ENCODE measurements around the gene COX7C.
"Not testable (repeated sequence)": the region's sequence is repeated elsewhere in the genome, so short reads cannot be mapped to it uniquely, and the experiment has no call there.

Gene COX7C

DNA sequence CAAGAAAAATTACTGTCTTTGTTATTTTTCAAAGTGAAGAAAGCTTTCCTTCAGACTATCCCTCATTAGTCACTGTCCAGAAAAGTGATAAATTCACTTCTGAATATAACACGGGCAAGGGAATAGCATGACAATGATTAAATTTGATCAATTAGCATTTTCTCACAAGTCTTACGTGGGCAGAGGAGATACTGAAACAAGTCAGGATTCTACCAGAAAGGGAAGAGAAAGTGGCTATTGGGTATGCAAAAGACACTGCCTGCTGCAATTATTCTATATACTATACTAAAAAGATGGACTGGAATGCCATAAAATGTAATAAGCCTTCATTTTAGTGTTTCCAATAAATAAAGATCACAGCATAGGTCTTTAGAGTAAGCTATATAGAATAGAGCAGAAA, 7.4 kb downstream of the COX7C start:
- no peaks in the 10 kb centered on the region for H3K36me3 ChIP-seq (ENCODE audit: control insufficient read depth, insufficient read depth, low read length)
- no peaks in the 10 kb centered on the region for H3K4me1 ChIP-seq (ENCODE audit: control insufficient read depth, insufficient read depth, low read length)
- H3K9me3 ChIP-seq (ENCODE audit: control insufficient read depth, low read length), result no peaks in the 10 kb centered on the region
- H3K9ac ChIP-seq (ENCODE audit: low read length), result no peak overlapping the region
- no peak overlapping the region for H3K4me3 ChIP-seq (ENCODE audit: low read length)
- H3K27me3 ChIP-seq (ENCODE audit: control insufficient read depth, insufficient read depth, low read length), result no peaks in the 10 kb centered on the region

DNA sequence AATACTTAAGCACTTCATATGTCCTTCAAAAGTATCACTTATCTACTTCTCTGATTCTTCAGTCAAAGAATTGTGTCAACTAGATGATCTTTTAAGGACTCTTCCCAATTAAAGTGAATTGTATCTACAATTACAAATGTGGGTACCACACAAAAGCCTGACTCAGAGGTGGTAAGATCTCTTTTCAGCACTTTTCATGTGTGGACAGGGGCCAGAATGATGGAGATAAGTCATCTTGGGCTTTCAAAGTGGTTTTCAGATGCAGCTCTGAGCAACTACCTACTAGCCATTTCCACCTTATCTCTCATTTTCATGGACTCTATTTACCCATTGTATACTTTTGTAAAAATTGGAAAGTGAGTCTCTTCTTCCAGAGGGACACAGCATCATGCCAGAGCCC, 8.4 kb downstream of the COX7C start:
- no peaks in the 10 kb centered on the region for H3K4me1 ChIP-seq (ENCODE audit: control insufficient read depth, insufficient read depth, low read length)
- H3K4me3 ChIP-seq (ENCODE audit: low read length), result no peak overlapping the region
- no peaks in the 10 kb centered on the region for H3K9me3 ChIP-seq (ENCODE audit: control insufficient read depth, low read length)
- no peaks in the 10 kb centered on the region for H3K27me3 ChIP-seq (ENCODE audit: control insufficient read depth, insufficient read depth, low read length)
- no peaks in the 10 kb centered on the region for H3K36me3 ChIP-seq (ENCODE audit: control insufficient read depth, insufficient read depth, low read length)
- H3K9ac ChIP-seq (ENCODE audit: low read length), result no peak overlapping the region

DNA sequence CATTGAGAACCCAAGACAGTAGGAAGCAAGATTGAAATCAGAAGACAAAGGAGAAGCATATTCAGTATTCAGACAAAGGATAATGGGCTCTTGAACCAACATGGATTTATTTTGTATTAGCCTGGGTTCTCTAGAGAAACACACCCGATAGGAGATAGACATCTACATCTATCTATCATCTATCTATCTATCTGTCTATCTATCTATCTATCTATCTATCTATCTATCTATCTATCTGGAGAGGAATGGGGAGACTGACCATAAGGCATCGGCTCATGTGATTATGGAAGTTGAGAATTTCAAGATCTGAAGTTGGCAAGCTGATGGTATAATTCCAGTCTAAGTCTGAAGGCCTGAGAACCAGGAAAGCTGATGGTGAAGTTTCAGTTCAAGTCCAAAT, 13.4 kb downstream of the COX7C start:
- no peak overlapping the region for H3K4me3 ChIP-seq (ENCODE audit: low read length)
- no peaks in the 10 kb centered on the region for H3K4me1 ChIP-seq (ENCODE audit: control insufficient read depth, insufficient read depth, low read length)
- no peak overlapping the region for H3K9ac ChIP-seq (ENCODE audit: low read length)
- no peaks in the 10 kb centered on the region for H3K9me3 ChIP-seq (ENCODE audit: control insufficient read depth, low read length)
- H3K27me3 ChIP-seq (ENCODE audit: control insufficient read depth, insufficient read depth, low read length), result no peaks in the 10 kb centered on the region
- H3K36me3 ChIP-seq (ENCODE audit: control insufficient read depth, insufficient read depth, low read length), result no peaks in the 10 kb centered on the region

- no peak overlapping the region for H3K9ac ChIP-seq (ENCODE audit: low read length)
- H3K27me3 ChIP-seq (ENCODE audit: control insufficient read depth, insufficient read depth, low read length), result no peaks in the 10 kb centered on the region
- H3K4me3 ChIP-seq (ENCODE audit: low read length), result no peak overlapping the region
- H3K9me3 ChIP-seq (ENCODE audit: control insufficient read depth, low read length), result no peaks in the 10 kb centered on the region
- H3K4me1 ChIP-seq (ENCODE audit: control insufficient read depth, insufficient read depth, low read length), result no peaks in the 10 kb centered on the region
- no peaks in the 10 kb centered on the region for H3K36me3 ChIP-seq (ENCODE audit: control insufficient read depth, insufficient read depth, low read length)
Observed at GRCh38 chr5:86640998-86641397, 23.3 kb downstream of the COX7C start.

- Histone ChIP-seq H3K4me3 (ENCODE audit: low read length) (no peak overlapping the region), H3K27me3 (ENCODE audit: control insufficient read depth, insufficient read depth, low read length) (no peaks in the 10 kb centered on the region), H3K36me3 (ENCODE audit: control insufficient read depth, insufficient read depth, low read length) (no peaks in the 10 kb centered on the region), H3K4me1 (ENCODE audit: control insufficient read depth, insufficient read depth, low read length) (no peaks in the 10 kb centered on the region), H3K9ac (ENCODE audit: low read length) (no peak overlapping the region), H3K9me3 (ENCODE audit: control insufficient read depth, low read length) (no peaks in the 10 kb centered on the region)
Observed at GRCh38 chr5:86644843-86645242, 27.1 kb downstream of the COX7C start.

GRCh38 chr5:86645885-86646284, 28.1 kb downstream of the COX7C start:
- no peak overlapping the region for H3K4me3 ChIP-seq (ENCODE audit: low read length)
- H3K9ac ChIP-seq (ENCODE audit: low read length), result no peak overlapping the region
- no peaks in the 10 kb centered on the region for H3K36me3 ChIP-seq (ENCODE audit: control insufficient read depth, insufficient read depth, low read length)

DNA sequence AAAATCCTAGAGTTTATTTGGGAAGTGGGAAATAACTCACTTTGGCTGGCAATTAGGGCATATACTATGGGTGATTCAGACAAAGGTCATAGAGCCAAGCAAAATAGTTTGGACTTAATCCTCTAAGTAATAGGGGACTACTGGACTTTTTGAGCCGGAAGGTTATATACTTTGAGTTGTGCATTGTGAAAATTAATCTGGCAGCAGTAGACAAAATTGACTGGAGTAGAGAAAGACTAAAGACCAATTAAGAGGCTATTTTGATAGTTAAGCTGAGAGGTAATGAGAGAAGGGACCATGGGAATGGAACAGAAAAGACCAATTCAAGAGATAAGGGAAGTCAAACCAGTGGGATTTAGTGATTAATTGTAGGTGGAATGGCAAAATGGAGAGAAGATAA, 28.9 kb downstream of the COX7C start:
- no peaks in the 10 kb centered on the region for H3K4me1 ChIP-seq (ENCODE audit: control insufficient read depth, insufficient read depth, low read length)
- no peak overlapping the region for H3K4me3 ChIP-seq (ENCODE audit: low read length)
- no peaks in the 10 kb centered on the region for H3K9me3 ChIP-seq (ENCODE audit: control insufficient read depth, low read length)
- H3K27me3 ChIP-seq (ENCODE audit: control insufficient read depth, insufficient read depth, low read length), result no peaks in the 10 kb centered on the region
- H3K36me3 ChIP-seq (ENCODE audit: control insufficient read depth, insufficient read depth, low read length), result no peaks in the 10 kb centered on the region
- no peak overlapping the region for H3K9ac ChIP-seq (ENCODE audit: low read length)

More at GRCh38 chr5:86645885-86646284, 28.1 kb downstream of the COX7C start:
- no peaks in the 10 kb centered on the region for H3K27me3 ChIP-seq (ENCODE audit: control insufficient read depth, insufficient read depth, low read length)
- H3K4me1 ChIP-seq (ENCODE audit: control insufficient read depth, insufficient read depth, low read length), result no peaks in the 10 kb centered on the region
- H3K9me3 ChIP-seq (ENCODE audit: control insufficient read depth, low read length), result no peaks in the 10 kb centered on the region

DNA sequence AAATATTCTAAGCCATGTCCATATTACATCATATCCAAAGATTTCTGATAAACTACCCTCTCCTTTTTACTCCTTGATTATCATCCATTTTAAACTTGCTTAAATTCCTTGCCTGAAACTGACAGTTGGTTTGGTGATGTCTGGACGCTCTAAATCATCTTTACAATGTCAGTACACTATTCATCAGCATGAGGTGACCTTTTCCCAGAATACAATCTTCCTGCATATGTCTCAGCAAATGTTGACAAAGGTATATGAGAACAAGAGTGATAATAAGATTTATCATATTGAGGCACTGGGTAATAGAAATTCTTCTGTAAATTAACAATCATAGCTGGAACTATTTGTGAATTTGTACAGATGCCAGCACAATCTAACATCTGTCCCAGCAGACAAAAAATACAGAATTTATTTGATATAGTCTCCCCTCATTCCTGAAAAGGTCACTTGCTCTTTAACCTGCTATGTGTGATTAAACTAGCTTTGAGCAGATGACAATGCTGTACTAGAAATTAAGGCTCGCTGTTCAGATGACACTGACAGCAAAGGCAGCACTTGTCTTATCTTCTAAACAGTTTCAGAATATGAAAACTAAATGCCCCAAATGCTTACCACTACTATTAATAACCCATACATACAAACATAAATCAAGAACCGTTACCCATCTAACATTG, 32.2 kb downstream of the COX7C start:
- Histone ChIP-seq H3K9me3 (ENCODE audit: control insufficient read depth, low read length) (no peaks in the 10 kb centered on the region), H3K4me1 (ENCODE audit: control insufficient read depth, insufficient read depth, low read length) (no peaks in the 10 kb centered on the region), H3K27me3 (ENCODE audit: control insufficient read depth, insufficient read depth, low read length) (no peaks in the 10 kb centered on the region), H3K36me3 (ENCODE audit: control insufficient read depth, insufficient read depth, low read length) (no peaks in the 10 kb centered on the region), H3K4me3 (ENCODE audit: low read length) (no peak overlapping the region), H3K9ac (ENCODE audit: low read length) (no peak overlapping the region)

GRCh38 chr5:86660771-86661170, 43.0 kb downstream of the COX7C start:
- H3K9ac ChIP-seq (ENCODE audit: low read length); H3K9me3 ChIP-seq (ENCODE audit: control insufficient read depth, low read length); H3K27me3 ChIP-seq (ENCODE audit: control insufficient read depth, insufficient read depth, low read length); H3K36me3 ChIP-seq (ENCODE audit: control insufficient read depth, insufficient read depth, low read length); H3K4me3 ChIP-seq (ENCODE audit: low read length); H3K4me1 ChIP-seq (ENCODE audit: control insufficient read depth, insufficient read depth, low read length): not testable (repeated sequence)

- no peak overlapping the region for H3K9ac ChIP-seq (ENCODE audit: low read length)
- no peaks in the 10 kb centered on the region for H3K36me3 ChIP-seq (ENCODE audit: control insufficient read depth, insufficient read depth, low read length)
- no peaks in the 10 kb centered on the region for H3K4me1 ChIP-seq (ENCODE audit: control insufficient read depth, insufficient read depth, low read length)
- no peak overlapping the region for H3K4me3 ChIP-seq (ENCODE audit: low read length)
- no peaks in the 10 kb centered on the region for H3K27me3 ChIP-seq (ENCODE audit: control insufficient read depth, insufficient read depth, low read length)
- no peaks in the 10 kb centered on the region for H3K9me3 ChIP-seq (ENCODE audit: control insufficient read depth, low read length)
Observed at GRCh38 chr5:86664173-86664572, 46.4 kb downstream of the COX7C start.

- H3K9me3 ChIP-seq (ENCODE audit: control insufficient read depth, low read length), result no peaks in the 10 kb centered on the region
- H3K36me3 ChIP-seq (ENCODE audit: control insufficient read depth, insufficient read depth, low read length), result no peaks in the 10 kb centered on the region
- H3K4me1 ChIP-seq (ENCODE audit: control insufficient read depth, insufficient read depth, low read length), result no peaks in the 10 kb centered on the region
- H3K4me3 ChIP-seq (ENCODE audit: low read length), result no peak overlapping the region
- no peaks in the 10 kb centered on the region for H3K27me3 ChIP-seq (ENCODE audit: control insufficient read depth, insufficient read depth, low read length)
- no peak overlapping the region for H3K9ac ChIP-seq (ENCODE audit: low read length)
Observed at GRCh38 chr5:86665984-86666760, 48.4 kb downstream of the COX7C start.

DNA sequence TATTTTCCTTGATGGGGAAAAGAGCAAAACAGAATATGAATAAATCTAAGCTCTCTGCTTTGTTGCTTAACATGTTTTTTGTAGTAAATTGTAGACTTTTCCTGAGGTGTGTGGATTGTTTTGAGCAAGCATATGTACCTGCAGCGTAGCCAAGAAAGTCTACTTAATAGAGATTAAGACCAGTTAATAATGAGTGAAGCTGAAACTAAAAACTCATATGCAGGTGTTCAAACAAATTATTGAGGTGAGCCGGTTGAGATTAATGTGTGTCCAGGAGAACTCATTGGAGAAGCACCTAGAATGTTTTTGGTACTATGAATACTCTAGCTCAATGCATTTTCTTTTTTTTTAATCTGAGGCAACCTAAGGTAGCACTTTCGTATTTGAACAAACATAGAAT, 49.2 kb downstream of the COX7C start:
- Histone ChIP-seq H3K4me3 (ENCODE audit: low read length) (no peak overlapping the region), H3K27me3 (ENCODE audit: control insufficient read depth, insufficient read depth, low read length) (no peaks in the 10 kb centered on the region), H3K4me1 (ENCODE audit: control insufficient read depth, insufficient read depth, low read length) (no peaks in the 10 kb centered on the region), H3K36me3 (ENCODE audit: control insufficient read depth, insufficient read depth, low read length) (no peaks in the 10 kb centered on the region), H3K9me3 (ENCODE audit: control insufficient read depth, low read length) (no peaks in the 10 kb centered on the region), H3K9ac (ENCODE audit: low read length) (no peak overlapping the region)

Data from mucosa of stomach (tissue), 1 donor.